GM15510 (cell line): ENCODE measurements around the gene SEPTIN6.

ENCODE experiments used
- POLR2A ChIP-seq: IDR thresholded peaks from 3 replicates; pipeline ENCODE4 v1.6.1; 2011; ENCODE audit warnings: borderline replicate concordance; ENCODE audit not compliant: insufficient read length; ENCODE audit errors: extremely low read depth

SEPTIN6 gene

DNA sequence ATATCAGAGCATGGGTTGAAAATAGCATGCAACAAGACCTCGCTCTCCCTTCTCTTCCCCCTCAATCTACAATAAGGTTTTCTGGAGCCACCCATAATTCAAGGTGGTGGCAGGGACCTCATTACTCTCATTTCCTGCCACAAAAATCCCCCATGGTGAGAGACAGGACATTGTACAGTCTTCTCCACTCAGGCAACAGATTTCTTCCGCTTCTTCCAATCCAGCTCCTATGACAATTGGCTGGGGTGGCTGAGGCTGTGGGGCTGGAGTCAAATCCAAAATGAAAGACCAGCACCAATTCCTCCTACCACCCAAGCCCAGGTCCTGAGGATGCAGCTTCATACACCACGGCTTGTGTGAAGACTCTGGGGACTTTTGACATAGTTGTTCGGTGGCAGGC is 46.5 kb downstream of the SEPTIN6 start:
- TF ChIP-seq POLR2A = no peak

DNA sequence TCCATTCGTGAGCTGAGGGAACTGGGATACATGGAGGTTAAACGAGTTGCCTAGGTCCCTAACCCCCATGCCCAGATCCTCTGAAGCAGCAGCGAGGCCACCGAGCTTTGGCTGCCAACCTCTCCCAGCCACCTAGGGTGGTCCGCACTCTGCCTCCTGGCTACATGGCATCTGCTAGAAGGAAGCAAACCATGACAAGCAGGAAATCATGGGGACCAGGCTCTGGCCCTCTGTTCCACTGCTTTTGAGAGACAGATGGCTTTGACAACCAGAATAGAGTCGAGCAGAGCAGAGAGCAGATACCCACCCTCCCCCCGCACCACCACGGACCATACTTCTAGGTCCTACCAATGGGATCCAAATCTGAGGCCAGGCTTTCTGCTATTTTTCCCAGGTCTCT is 49.3 kb downstream of the SEPTIN6 start:
- TF ChIP-seq POLR2A = no peak
